GM18508 (cell line): ENCODE results near the gene CCDC137.
A peak's percentile ranks its signal among the peaks of the same experiment; 100 is the strongest.

Source experiments
- ATAC-seq: cut with Tn5 transposase; IDR thresholded peaks from one replicate; pipeline ENCODE4 v1.9.1; 2021; ENCODE audit warnings: moderate number of reproducible peaks; ENCODE audit not compliant: insufficient read depth, unreplicated experiment

CCDC137 gene

GRCh38 chr17:81680150-81680549 lies 13.6 kb downstream of the CCDC137 start:
- ATAC-seq: no peak

- no peak for ATAC-seq
Measured at GRCh38 chr17:81681672-81682071, 15.1 kb downstream of the CCDC137 start.

- no peak for ATAC-seq
Measured at GRCh38 chr17:81682565-81683207, 16.1 kb downstream of the CCDC137 start.

- no peak for ATAC-seq
Measured at GRCh38 chr17:81683208-81683583, 16.7 kb downstream of the CCDC137 start.

- ATAC-seq: peak; percentile 86
Measured at GRCh38 chr17:81683584-81684441, 17.3 kb downstream of the CCDC137 start, which contains the start of the genes ARL16 and HGS. Gene ARL16 (minus strand): TSS chr17:81683797. CDS start chr17:81683753, 44 bp downstream. Gene HGS (plus strand): TSS chr17:81684011. CDS start chr17:81684067, 56 bp downstream.

GRCh38 chr17:81684442-81684911 lies 17.9 kb downstream of the CCDC137 start:
- no peak for ATAC-seq

- ATAC-seq: no peak
Measured at GRCh38 chr17:81685108-81685507, 18.6 kb downstream of the CCDC137 start.

GRCh38 chr17:81686614-81687013 lies 20.1 kb downstream of the CCDC137 start:
- no peak for ATAC-seq

GRCh38 chr17:81687770-81688541 lies 21.4 kb downstream of the CCDC137 start:
- ATAC-seq: no peak

- no peak for ATAC-seq
Measured at GRCh38 chr17:81688616-81689015, 22.1 kb downstream of the CCDC137 start.

- ATAC-seq: no peak
Measured at GRCh38 chr17:81690066-81690465, 23.5 kb downstream of the CCDC137 start.

- no peak for ATAC-seq
Measured at GRCh38 chr17:81690549-81690948, 24.0 kb downstream of the CCDC137 start.

GRCh38 chr17:81691196-81691595 lies 24.7 kb downstream of the CCDC137 start:
- no peak for ATAC-seq

GRCh38 chr17:81691608-81692007 lies 25.1 kb downstream of the CCDC137 start:
- ATAC-seq: no peak

- no peak for ATAC-seq
Measured at GRCh38 chr17:81693509-81694210, 27.1 kb downstream of the CCDC137 start.

GRCh38 chr17:81694810-81695209 lies 28.3 kb downstream of the CCDC137 start:
- no peak for ATAC-seq

GRCh38 chr17:81695211-81695610 lies 28.7 kb downstream of the CCDC137 start:
- no peak for ATAC-seq

- no peak for ATAC-seq
Measured at GRCh38 chr17:81695801-81696200, 29.3 kb downstream of the CCDC137 start.

GRCh38 chr17:81696218-81696941 lies 29.8 kb downstream of the CCDC137 start:
- no peak for ATAC-seq
